Measurements from ENCODE around the gene ANKRD29.
"Not testable (repeated sequence)": the region's sequence is repeated elsewhere in the genome, so short reads cannot be mapped to it uniquely, and the experiment has no call there.

Gene ANKRD29

GRCh38 chr18:23641937-23642666 lies 20.6 kb downstream of the ANKRD29 start:
- no peak for DNase-seq

- no peak for DNase-seq
These were observed 21.5 kb downstream of the ANKRD29 start for GRCh38 chr18:23641143-23641720.

- no peak for DNase-seq
These were observed 22.7 kb downstream of the ANKRD29 start for GRCh38 chr18:23640052-23640451.

DNA sequence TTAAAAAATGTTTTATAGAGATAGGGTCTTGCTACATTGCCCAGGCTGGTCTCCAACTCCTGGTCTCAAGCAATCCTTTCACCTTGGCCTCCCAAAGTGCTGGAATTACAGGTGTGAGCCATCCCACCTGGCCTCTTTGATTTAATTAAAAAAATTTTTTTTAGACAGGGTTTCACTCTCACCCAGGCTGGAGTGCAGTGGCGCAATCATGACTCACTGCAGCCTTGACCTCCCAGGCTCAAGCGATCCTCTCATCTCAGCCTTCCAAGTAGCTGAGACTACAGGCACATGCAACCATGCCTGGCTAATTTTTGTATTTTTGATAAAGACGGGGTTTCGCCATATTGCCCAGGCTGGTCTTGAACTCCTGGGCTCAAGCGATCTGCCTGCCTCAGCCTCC lies 26.3 kb downstream of the ANKRD29 start:
- DNase-seq = not testable (repeated sequence)

GRCh38 chr18:23636071-23636399 lies 26.7 kb downstream of the ANKRD29 start:
- DNase-seq = no peak

DNA sequence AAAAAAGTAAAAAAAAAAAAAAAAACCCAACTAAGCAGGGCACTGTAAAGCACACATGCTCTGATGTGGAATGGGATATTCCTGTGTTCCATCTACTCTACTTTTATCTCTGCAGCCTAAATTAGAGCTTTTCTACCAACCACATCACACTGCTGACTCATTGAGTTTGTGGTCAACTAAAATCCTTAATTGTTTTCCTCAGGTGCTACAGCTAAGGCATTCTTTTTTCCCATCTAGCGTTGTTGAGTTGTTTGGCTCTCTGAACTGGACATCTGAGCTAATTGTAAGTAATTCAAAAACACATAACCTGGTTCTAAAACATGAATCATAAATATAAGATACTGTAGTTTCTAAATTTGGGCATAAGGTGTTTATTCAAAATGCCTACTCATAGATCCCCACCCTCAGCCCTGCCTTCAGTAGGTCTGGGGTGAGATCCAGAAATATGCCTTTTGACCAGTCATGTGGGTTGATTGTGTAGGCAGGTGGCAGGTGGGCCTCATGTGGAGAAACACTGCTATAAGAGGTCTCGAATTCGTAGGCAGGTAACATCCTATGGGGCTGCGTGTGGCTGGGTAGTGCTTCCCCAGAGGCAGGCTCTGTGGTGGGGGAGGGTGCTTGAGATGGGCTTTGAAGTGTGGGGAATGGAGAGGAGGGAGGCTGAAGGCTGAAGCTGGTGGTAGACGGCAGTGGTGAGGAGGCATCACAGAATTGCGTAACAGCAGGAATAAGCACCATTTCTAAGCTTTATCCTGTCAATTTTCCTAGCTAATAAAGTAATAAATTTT lies 27.2 kb downstream of the ANKRD29 start:
- DNase-seq = no peak

DNA sequence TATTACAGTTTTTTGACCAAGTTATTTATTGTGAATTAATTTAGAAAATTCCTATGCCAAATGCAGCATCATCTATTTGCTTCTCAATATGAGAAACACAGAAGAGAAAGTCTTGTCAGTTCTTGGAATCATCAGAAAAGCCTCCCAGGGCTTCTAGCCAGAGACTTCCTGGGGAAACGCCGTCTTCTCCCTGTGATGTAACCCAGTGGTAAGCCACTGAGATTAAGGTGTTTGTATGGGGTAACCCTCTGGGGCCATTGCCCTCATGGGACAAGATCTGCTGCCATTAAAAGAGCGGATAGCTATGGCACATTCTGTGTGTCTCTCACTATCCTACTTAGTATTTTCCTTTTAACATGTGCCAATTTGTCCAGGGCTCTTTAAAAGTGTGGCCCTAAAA lies 28.0 kb downstream of the ANKRD29 start:
- no peak for DNase-seq

DNA sequence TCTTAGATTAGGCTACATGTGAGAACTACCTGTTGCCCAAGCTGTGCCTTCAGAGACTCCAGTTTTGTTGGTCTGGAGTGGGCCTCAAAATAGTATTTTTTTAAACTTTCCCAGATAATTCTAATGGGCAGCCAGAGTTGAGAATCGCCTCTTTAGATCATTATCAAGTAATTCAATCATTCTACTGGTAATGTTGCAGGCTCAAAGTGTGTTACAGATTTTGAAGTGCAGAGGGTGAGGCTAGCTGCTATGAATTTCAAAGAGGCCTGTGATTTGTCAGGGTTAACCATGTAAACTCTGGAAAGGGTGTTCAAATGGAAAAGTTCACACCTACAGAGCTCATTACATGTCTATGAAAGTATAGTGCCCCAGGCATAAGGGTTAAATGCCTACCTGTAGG lies 30.1 kb downstream of the ANKRD29 start:
- DNase-seq = no peak

DNA sequence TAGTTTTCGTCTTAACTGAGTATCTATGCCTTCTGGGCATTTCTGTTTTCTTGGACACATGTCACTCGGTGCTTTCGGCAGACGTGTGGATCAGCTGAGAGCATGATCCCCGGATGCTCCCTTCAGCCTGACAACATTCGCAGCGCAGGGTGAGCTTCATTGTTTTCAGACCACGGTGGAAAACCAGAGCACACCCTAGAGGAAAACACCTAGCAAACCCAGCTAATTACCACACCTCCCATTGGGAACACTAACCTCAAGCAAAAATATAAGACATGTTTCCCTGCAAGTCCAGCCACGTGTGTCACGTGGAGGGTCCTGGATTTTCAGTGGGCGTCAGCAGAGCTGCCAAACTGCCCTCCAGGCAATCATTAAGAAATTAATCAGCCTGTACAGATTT lies 31.0 kb downstream of the ANKRD29 start:
- DNase-seq = no peak

DNA sequence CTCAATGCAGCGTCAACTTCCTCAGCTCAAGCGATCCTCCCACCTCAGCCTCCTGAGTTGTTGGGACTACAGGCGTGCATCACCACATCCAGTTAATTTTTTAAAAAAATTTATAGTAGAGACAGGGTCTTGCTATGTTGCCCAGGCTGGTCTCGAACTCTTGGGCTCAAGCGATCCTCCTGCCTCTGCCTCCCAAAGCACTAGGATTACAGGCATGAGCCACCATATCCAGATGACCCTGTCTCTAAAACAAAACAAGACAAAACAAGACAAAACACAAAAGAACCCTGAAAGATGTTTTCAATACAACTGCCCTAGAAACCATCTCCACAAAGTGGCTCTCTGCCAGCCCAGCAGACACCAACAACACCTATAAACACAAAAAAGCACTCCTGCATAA lies 31.4 kb downstream of the ANKRD29 start:
- no peak for DNase-seq

- no peak for DNase-seq
These were observed 33.2 kb downstream of the ANKRD29 start for GRCh38 chr18:23629444-23629946.

GRCh38 chr18:23627970-23628369 lies 34.7 kb downstream of the ANKRD29 start:
- no peak for DNase-seq

DNA sequence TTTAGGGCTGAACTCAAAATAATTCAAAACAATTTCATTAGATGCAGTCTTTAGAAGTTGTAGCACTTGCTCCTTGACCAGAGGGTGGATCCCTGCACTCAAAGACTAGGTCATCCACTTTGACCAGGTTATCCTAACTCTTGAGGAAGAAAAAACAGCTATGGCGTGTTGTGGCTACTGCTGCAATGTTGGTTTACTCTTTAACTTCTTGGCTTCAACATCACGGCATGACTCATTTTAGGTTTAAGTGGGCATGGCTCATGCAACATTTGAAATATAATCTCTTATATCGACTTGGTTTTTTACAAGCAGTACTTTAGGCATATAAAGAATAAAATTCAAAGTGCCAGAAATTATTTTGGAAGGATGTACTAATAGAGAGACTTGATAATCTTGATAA lies 35.4 kb downstream of the ANKRD29 start:
- DNase-seq = no peak

- no peak for DNase-seq
These were observed 36.0 kb downstream of the ANKRD29 start for GRCh38 chr18:23626451-23627279.

DNA sequence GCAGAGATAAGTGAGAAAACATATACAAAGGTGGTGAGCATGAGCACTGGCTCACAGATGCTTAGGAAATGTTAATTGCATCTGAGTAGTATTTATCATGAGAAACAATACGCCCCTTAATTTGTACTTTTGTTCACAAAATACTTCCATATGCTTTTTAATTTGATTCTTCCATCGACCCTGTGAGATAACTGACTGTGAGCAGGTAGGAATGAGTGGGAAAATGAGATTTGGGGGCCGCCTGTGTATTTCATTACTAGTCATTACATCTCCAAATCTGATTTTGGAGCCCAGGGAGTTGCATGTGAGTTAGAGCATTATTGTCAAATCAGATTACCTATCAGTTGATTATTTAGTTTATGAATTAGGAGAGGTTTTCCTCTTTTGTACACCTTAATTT lies 39.7 kb downstream of the ANKRD29 start:
- no peak for DNase-seq

- DNase-seq = peak; percentile 80
These were observed 43.3 kb downstream of the ANKRD29 start for GRCh38 chr18:23619388-23619881.

- DNase-seq = peak; percentile 76
These were observed 43.8 kb downstream of the ANKRD29 start for GRCh38 chr18:23618862-23619387.

DNA sequence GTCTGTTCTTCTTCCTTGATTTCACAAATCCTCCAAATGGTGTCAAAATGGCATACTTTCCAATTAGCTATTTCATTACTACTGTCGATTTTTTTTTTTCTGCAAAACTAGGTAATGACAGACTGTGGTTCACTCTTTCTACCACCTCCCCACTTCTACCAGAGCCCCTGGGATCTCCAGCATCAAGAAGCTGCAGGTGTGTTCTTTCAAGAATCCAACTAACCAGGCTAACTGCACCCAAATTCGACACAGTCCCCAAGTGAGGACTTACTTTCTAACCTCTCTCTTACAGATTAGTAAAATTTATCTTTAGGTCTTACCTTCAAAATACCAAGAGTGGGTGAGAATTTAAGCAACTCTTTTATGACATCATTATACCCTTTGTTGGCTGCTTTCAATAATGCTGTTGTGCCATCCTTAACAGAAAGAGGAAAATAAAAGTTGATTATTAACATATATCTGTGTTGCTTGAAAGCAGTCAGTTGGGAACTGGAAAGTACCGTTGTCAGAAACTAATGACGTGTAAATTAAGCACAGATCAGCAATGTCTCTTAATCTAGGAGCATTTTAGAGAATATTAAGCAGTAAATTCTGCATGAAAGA lies 45.2 kb downstream of the ANKRD29 start:
- DNase-seq = peak; percentile 78

GRCh38 chr18:23616258-23616657 lies 46.5 kb downstream of the ANKRD29 start:
- peak; percentile 29 for DNase-seq

- DNase-seq = no peak
These were observed 47.8 kb downstream of the ANKRD29 start for GRCh38 chr18:23614891-23615290.

DNA sequence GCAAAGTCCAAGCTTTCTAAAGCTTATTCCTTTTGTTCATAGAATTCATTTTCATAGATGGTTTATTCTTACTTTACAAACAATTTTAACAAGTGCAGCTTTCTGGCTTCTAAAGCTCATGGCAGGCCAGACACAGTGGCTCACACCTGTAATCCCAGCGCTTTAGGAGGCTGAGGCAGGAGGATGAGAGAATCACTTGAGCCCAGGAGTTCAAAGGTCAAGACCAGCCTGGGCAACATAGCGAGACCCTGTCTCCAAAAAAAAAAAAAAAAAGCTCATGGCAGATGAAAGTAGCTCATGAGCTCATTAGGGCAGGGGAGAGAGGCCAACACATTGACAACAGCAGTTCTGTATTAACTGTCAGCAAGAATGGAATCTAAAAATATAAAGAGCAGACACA lies 48.3 kb downstream of the ANKRD29 start:
- no peak for DNase-seq

- not testable (repeated sequence) for DNase-seq
These were observed 49.6 kb downstream of the ANKRD29 start for GRCh38 chr18:23613091-23613475.

Measured in inflammatory macrophage treated with lipopolysaccharide for 4 hours (primary cell).